Keratinocyte (primary cell): ENCODE data around the gene HES3. TPM values are rescaled to one million over a fixed set of nuclear protein-coding genes. Genes with fewer than 3 reads are reported as not detected.

Experiments
- DNase-seq: peaks from one replicate; pipeline ENCODE4 v3.0.0-alpha.2; 2011; ENCODE audit warnings: low read depth, missing footprints, low spot score
- FAIRE-seq: peaks from 2 replicates; lab custom pipeline; 2011; peaks lifted over from hg19 to GRCh38; lab: Jason Lieb, UNC
- H2AFZ ChIP-seq: 2 replicates; pipeline ENCODE4 v1.6.0; 2012; ENCODE audit warnings: low read length, control low read depth, inconsistent platforms; ENCODE audit not compliant: control insufficient read depth
- H3K27ac ChIP-seq: 2 replicates; pipeline ENCODE4 v1.5.1; 2011; ENCODE audit warnings: low read length; ENCODE audit not compliant: control insufficient read depth, insufficient read depth
- H3K27me3 ChIP-seq: 3 replicates; pipeline ENCODE4 v1.6.0; 2011; ENCODE audit warnings: low read length; ENCODE audit not compliant: control insufficient read depth, insufficient read depth; ENCODE audit errors: extremely low read depth
- H3K36me3 ChIP-seq, 2 experiments: 2 replicates in 1 of 2; 3 replicates in 1 of 2; pipeline ENCODE4 v1.5.1; 2011; ENCODE audit warnings: low read length in 2 of 2, mild to moderate bottlenecking in 1 of 2; ENCODE audit not compliant: control insufficient read depth in 2 of 2, insufficient read depth in 2 of 2; ENCODE audit errors: extremely low read depth in 1 of 2
- H3K4me1 ChIP-seq: 3 replicates; pipeline ENCODE4 v1.5.1; 2011; ENCODE audit warnings: low read length; ENCODE audit not compliant: control insufficient read depth, insufficient read depth; ENCODE audit errors: extremely low read depth
- H3K4me2 ChIP-seq: 3 replicates; pipeline ENCODE4 v1.6.0; 2011; ENCODE audit warnings: low read depth, low read length; ENCODE audit not compliant: control insufficient read depth, insufficient read depth; ENCODE audit errors: extremely low read depth
- H3K4me3 ChIP-seq, 3 experiments: fragments of 200-600 bp in 1 of 3; sonication (generic) in 1 of 3; 2 replicates in 2 of 3; 3 replicates in 1 of 3; pipeline ENCODE4 v1.5.1; 2011 to 2016; ENCODE audit warnings: low read length in 3 of 3, mild to moderate bottlenecking in 3 of 3, control low read depth in 2 of 3, inconsistent platforms in 1 of 3, low read depth in 1 of 3, mixed read lengths in 1 of 3, mixed run types in 1 of 3, moderate library complexity in 1 of 3; ENCODE audit not compliant: control insufficient read depth in 2 of 3, insufficient read depth in 2 of 3; ENCODE audit errors: extremely low read depth in 1 of 3
- H3K79me2 ChIP-seq: 2 replicates; pipeline ENCODE4 v1.6.0; 2012; ENCODE audit warnings: low read length; ENCODE audit not compliant: control insufficient read depth, insufficient read depth
- H3K9ac ChIP-seq: 3 replicates; pipeline ENCODE4 v1.6.0; 2011; ENCODE audit warnings: low read length; ENCODE audit not compliant: control insufficient read depth, insufficient read depth; ENCODE audit errors: extremely low read depth
- H3K9me1 ChIP-seq: 3 replicates; pipeline ENCODE4 v1.6.0; 2011; ENCODE audit warnings: low read length; ENCODE audit not compliant: control insufficient read depth, insufficient read depth; ENCODE audit errors: extremely low read depth
- H3K9me3 ChIP-seq: 2 replicates; pipeline ENCODE4 v1.5.1; 2012; ENCODE audit warnings: low read depth, low read length; ENCODE audit not compliant: control insufficient read depth
- H4K20me1 ChIP-seq: 3 replicates; pipeline ENCODE4 v1.6.0; 2011; ENCODE audit warnings: low read length; ENCODE audit not compliant: control insufficient read depth, insufficient read depth; ENCODE audit errors: extremely low read depth
- EZH2 ChIP-seq: IDR thresholded peaks from one replicate; pipeline ENCODE4 v1.6.1; 2012; ENCODE audit warnings: inconsistent platforms, mild to moderate bottlenecking, low read length, moderate library complexity
- dilution Hi-C: fragments of 300-500 bp; cut with MboI; formaldehyde crosslinking; loops from one replicate; pipeline ENCODE4 v1.7.0; 2020; ENCODE audit warnings: low sequenced_read_pairs; ENCODE audit not compliant: extremely low pct_ligation_motif_present
- polyA plus RNA-seq, 5 experiments: library from polyadenylated mRNA; depleted of rRNA in 3 of 5; stranded (reverse) in 3 of 5; stranded (forward) in 1 of 5; unstranded in 1 of 5; fragments of >200 nt; gene quantifications; 1 replicate in 1 of 5; 2 replicates in 3 of 5; 3 replicates in 1 of 5; pipeline versions ENCODE4 v1.2.1 to v1.2.3, GENCODE V29; 2011 to 2012; ENCODE audit warnings: missing spikeins in 2 of 5, low read depth in 1 of 5, low replicate concordance in 1 of 5
- TF ChIP-seq, protein P1 (sequence below), 3 experiments: IDR thresholded peaks in 1 of 3; conservative IDR thresholded peaks in 1 of 3; optimal IDR thresholded peaks in 1 of 3; 2 replicates in 2 of 3; 3 replicates in 1 of 3; pipeline versions ENCODE3 to v1.5.1; 2011; ENCODE audit warnings: low read length in 3 of 3, mild to moderate bottlenecking in 3 of 3, moderate library complexity in 2 of 3, control low read depth in 1 of 3, inconsistent platforms in 1 of 3; ENCODE audit not compliant: insufficient read depth in 2 of 3; ENCODE audit errors: extremely low read depth in 1 of 3

The HES3 gene
- polyA plus RNA-seq, 1 donor (not counting 4 experiments of a cell fraction or from before 2014, with no cell fraction given), result not detected

DNA sequence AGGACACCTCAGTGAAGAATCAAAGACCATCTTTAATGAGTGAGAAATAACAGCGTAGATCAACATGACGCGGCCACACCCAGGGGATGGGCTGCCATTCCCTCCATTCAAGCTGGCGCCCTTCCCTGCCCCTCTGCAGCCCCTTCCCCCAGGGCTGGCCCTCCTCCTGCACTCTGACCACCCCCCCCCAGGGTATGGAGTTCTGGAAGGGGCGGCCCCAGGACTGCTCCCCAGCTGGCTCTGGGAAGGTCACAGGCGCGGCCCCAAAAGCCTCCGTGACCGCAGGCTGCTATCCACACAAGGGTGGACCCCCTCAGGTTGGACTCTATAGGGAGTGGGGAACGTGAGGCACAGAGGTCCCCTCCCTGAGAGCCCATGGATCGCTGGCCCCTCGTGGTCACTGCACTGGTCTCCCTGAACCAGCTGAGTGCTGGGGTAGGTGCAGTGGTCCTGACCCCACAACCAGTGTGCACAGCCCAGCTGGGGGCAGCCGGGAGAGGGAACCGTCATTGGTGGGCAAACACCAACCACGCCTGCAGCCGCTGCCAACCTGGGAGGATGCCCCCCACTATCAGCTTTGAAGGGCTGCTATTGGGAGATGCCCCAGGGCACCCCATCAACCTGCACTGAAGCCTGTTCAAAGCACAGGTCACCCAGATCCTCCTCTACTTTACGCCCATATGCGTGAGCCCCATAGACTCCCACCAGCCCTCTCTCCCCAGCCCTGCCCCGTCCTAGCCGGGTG is 33.0 kb downstream of the HES3 start:
- no peak for DNase-seq
- peaks cover 14% of the 10 kb centered on the region for H3K4me1 ChIP-seq
- no peaks in the 10 kb centered on the region for H3K9me1 ChIP-seq
- dilution Hi-C loops, result no loop called here
- no peaks in the 10 kb centered on the region for H3K79me2 ChIP-seq
- H3K9me3 ChIP-seq, result no peaks in the 10 kb centered on the region
- no peak for TF ChIP-seq EZH2
- TF ChIP-seq, protein P1, sequence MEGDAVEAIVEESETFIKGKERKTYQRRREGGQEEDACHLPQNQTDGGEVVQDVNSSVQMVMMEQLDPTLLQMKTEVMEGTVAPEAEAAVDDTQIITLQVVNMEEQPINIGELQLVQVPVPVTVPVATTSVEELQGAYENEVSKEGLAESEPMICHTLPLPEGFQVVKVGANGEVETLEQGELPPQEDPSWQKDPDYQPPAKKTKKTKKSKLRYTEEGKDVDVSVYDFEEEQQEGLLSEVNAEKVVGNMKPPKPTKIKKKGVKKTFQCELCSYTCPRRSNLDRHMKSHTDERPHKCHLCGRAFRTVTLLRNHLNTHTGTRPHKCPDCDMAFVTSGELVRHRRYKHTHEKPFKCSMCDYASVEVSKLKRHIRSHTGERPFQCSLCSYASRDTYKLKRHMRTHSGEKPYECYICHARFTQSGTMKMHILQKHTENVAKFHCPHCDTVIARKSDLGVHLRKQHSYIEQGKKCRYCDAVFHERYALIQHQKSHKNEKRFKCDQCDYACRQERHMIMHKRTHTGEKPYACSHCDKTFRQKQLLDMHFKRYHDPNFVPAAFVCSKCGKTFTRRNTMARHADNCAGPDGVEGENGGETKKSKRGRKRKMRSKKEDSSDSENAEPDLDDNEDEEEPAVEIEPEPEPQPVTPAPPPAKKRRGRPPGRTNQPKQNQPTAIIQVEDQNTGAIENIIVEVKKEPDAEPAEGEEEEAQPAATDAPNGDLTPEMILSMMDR (optimal IDR thresholded peaks at IDR 0.05 in 1 of 3, IDR thresholded peaks at IDR 0.05 in 1 of 3, conservative IDR thresholded peaks at IDR 0.05 in 1 of 3; ENCODE audit: extremely low read depth in 1 of 3, insufficient read depth in 2 of 3, low read length in 3 of 3), result no peak
- H4K20me1 ChIP-seq, result no peaks in the 10 kb centered on the region
- no peak overlapping the region for H3K9ac ChIP-seq
- H3K4me2 ChIP-seq, result no peak overlapping the region
- H3K4me3 ChIP-seq, result no peak overlapping the region
- peaks cover 11 to 20% of the 10 kb centered on the region in 2 experiments for H3K36me3 ChIP-seq
- no peak for FAIRE-seq
- H3K27me3 ChIP-seq, result no peaks in the 10 kb centered on the region
- H2AFZ ChIP-seq, result no peak overlapping the region
- no peak overlapping the region for H3K27ac ChIP-seq

DNA sequence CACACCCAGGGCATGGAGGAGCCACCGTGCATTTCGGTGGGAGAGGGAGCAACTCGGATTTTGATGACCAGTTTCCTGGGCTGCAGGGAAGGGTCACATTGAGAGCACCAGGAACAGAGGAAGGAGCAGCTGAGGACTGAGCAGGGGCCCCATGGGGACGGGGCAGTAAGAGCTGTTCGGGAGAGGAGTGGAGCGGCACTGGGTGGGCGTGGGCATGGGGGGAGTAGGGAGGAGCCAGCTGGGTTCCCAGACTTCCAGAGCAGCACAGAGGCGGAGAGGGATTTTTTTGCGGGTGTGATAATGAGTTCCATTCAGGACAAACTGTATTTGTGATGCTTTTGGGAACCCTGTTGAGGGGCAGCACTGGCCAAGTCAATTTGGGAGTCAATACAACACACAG is 34.3 kb downstream of the HES3 start:
- no peaks in the 10 kb centered on the region for H3K9me3 ChIP-seq
- H2AFZ ChIP-seq, result no peak overlapping the region
- FAIRE-seq (no peak), DNase-seq (no peak)
- dilution Hi-C loops, result no loop called here
- H3K4me1 ChIP-seq, result peaks cover 10% of the 10 kb centered on the region
- H4K20me1 ChIP-seq, result peaks cover 3% of the 10 kb centered on the region
- H3K9ac ChIP-seq, result no peak overlapping the region
- no peak overlapping the region for H3K27ac ChIP-seq
- peaks cover 7 to 13% of the 10 kb centered on the region in 2 experiments for H3K36me3 ChIP-seq
- no peak for TF ChIP-seq EZH2
- TF ChIP-seq, protein P1 (optimal IDR thresholded peaks at IDR 0.05 in 1 of 3, IDR thresholded peaks at IDR 0.05 in 1 of 3, conservative IDR thresholded peaks at IDR 0.05 in 1 of 3; ENCODE audit: extremely low read depth in 1 of 3, insufficient read depth in 2 of 3, low read length in 3 of 3), result no peak
- H3K9me1 ChIP-seq, result no peaks in the 10 kb centered on the region
- H3K79me2 ChIP-seq, result no peaks in the 10 kb centered on the region
- no peak overlapping the region for H3K4me3 ChIP-seq
- no peaks in the 10 kb centered on the region for H3K27me3 ChIP-seq
- no peak overlapping the region for H3K4me2 ChIP-seq
